GM10248 (cell line): Measurements from ENCODE around the gene ZNF438.

Experiments used
- CTCF ChIA-PET: fragments of 300-600 bp; sonication (Branson Sonifier 250); formaldehyde crosslinking; extraction: SDS; loops from one replicate; lab custom pipeline; 2021; ENCODE audit warnings: antibody characterized with exemption; lab: Yijun Ruan, JAX
- POLR2A ChIA-PET: fragments of 350-650 bp; sonication (Branson Sonifier 250); formaldehyde crosslinking; extraction: SDS; loops from one replicate; lab custom pipeline; 2020; ENCODE audit warnings: antibody characterized with exemption; lab: Yijun Ruan, JAX
- DNase-seq: peaks from one replicate; pipeline ENCODE4 v3.0.0; 2012; ENCODE audit errors: extremely low spot score
- TF ChIP-seq, protein P1 (sequence below): IDR thresholded peaks from 2 replicates; pipeline ENCODE4 v1.5.1; 2012; ENCODE audit warnings: mild to moderate bottlenecking, low read depth; ENCODE audit errors: extremely low read depth, missing control alignments, control extremely low read depth

ZNF438 gene

GRCh38 chr10:30868611-30869010, 163.1 kb downstream of the ZNF438 start:
- TF ChIP-seq, protein P1, sequence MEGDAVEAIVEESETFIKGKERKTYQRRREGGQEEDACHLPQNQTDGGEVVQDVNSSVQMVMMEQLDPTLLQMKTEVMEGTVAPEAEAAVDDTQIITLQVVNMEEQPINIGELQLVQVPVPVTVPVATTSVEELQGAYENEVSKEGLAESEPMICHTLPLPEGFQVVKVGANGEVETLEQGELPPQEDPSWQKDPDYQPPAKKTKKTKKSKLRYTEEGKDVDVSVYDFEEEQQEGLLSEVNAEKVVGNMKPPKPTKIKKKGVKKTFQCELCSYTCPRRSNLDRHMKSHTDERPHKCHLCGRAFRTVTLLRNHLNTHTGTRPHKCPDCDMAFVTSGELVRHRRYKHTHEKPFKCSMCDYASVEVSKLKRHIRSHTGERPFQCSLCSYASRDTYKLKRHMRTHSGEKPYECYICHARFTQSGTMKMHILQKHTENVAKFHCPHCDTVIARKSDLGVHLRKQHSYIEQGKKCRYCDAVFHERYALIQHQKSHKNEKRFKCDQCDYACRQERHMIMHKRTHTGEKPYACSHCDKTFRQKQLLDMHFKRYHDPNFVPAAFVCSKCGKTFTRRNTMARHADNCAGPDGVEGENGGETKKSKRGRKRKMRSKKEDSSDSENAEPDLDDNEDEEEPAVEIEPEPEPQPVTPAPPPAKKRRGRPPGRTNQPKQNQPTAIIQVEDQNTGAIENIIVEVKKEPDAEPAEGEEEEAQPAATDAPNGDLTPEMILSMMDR: no peak
- no peak for DNase-seq

GRCh38 chr10:30866896-30867295, 164.8 kb downstream of the ZNF438 start:
- ChIA-PET POLR2A (no interaction called here), CTCF (no interaction called here)
- no peak for DNase-seq
- TF ChIP-seq, protein P1: no peak

More at GRCh38 chr10:30868611-30869010, 163.1 kb downstream of the ZNF438 start:
- ChIA-PET POLR2A (no interaction called here), CTCF (interaction anchor here (1.3 kb wide), 1 partner anchor 8 kb away, joined by 3 read pairs; no protein-coding TSS in a partner anchor)

DNA sequence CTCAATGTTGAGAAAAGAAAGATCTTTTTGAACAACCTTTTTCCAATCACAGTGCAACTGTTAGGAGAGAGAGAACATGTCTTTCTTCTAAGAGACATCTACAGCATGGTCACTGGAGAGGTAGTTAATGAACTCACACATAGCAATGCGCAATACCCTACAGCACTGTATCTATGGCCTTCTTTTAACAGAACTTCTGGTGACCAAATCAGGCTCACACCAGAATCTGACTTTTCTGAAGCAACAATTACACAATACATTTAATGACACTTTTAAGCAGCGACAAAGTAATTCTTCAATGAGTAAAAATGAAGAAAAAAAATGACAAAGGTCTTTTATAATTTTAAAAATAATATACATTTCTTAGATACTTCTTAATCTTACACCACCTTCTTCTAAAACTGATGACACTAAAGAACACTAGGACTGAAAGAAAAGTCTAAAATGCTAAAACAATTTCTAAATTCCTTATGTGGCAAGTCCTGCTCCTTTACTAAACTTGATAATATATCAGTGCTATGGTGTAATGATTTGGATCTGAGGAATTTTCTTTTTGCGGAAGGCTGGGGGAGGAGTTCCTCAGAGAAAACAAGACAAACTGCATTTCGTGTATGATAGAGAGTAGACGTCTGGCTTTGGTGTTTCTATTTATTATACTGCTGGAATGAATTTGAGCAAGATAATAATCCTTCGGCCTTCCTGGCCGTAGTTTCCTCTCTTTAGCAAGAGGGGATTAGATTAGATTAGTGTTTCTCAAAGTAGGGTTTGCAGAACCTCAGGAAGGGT, 166.3 kb downstream of the ZNF438 start:
- TF ChIP-seq, protein P1: no peak
- CTCF ChIA-PET: interaction anchor here (1.5 kb wide), 1 partner anchor 13 kb away, joined by 3 read pairs; no protein-coding TSS in a partner anchor
- DNase-seq: no peak
- POLR2A ChIA-PET: no interaction called here

GRCh38 chr10:30863516-30864210, 168.0 kb downstream of the ZNF438 start:
- CTCF ChIA-PET: interaction anchor here (1.5 kb wide), 1 partner anchor 15 kb away, joined by 3 read pairs; no protein-coding TSS in a partner anchor
- DNase-seq: no peak
- TF ChIP-seq, protein P1: no peak
- POLR2A ChIA-PET: no interaction called here

GRCh38 chr10:30862486-30862885, 169.2 kb downstream of the ZNF438 start:
- DNase-seq: no peak
- TF ChIP-seq, protein P1: no peak
- ChIA-PET CTCF (no interaction called here), POLR2A (no interaction called here)

GRCh38 chr10:30861976-30862375, 169.7 kb downstream of the ZNF438 start:
- TF ChIP-seq, protein P1: no peak
- CTCF ChIA-PET: interaction anchor here (0.9 kb wide), 1 partner anchor 15 kb away, joined by 3 read pairs; no protein-coding TSS in a partner anchor
- no peak for DNase-seq
- POLR2A ChIA-PET: no interaction called here
